ENCODE results near the gene CDKAL1. TPM values are rescaled to one million over a fixed set of nuclear protein-coding genes. Genes with fewer than 3 reads are reported as not detected.

Gene CDKAL1
- total and polyA plus RNA-seq, 2 of the 8 experiments (the other 6 are each of a cell fraction or from before 2014, with no cell fraction given), result 8.4 to 24.6 TPM

DNA sequence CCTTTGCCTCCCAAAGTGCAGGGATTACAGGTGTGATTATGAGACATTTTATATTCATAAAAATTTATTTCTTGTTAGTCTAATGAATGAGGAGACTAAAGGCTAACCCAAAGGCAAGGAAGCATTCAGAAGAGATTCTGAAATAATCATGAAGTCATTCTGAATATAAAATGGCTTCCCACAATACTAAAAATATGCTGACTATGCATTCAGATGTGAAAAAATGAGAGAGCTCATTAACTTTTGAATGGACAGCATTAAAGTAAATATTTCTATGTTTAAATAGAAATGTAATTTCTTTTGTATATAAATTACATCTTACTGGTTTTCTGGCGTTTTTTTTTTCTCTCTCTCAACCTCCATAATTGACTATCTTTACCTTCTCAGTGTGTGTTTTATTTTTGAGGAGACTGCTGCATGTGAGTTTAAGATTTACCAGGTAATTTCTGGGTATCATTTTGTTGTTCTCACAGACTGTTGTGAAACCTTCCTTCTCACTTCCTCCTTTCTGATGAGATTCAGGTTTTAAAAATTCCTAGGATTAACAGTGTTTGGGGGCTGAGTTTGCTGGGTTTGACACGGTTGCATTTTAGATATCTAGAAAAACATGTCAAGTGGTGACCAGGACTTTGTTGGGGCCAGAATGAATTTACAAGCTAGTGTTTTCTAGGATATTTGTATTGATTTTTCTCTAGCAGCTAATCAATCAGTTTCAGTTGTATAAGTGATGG lies 316.6 kb downstream of the CDKAL1 start:
- H2BK120ac ChIP-seq (replicated peaks; ENCODE audit: low read depth, low read length), result no peak overlapping the region
- no peak overlapping the region for H2AK5ac ChIP-seq (ENCODE audit: low read depth, low read length)
- no peaks in the 10 kb centered on the region for H3K79me2 ChIP-seq (ENCODE audit: control insufficient read depth in 1 of 2, insufficient read depth in 2 of 2, low read length in 2 of 2)
- WGBS, 2 experiments (ENCODE audit: extremely low coverage in 1 of 2, insufficient coverage in 1 of 2, insufficient read length in 1 of 2, insufficient replicate concordance in 2 of 2, low coverage in 1 of 2, low lambda C conversion rate in 2 of 2, missing lambda C conversion rate in 1 of 2), result 85% methylated on average over 2 of the region's 2 CpGs; no CpG with 5 or more reads in 1 of the 2 experiments
- H4K91ac ChIP-seq (replicated peaks; ENCODE audit: insufficient read length, low read length), result no peak overlapping the region
- no peak overlapping the region for H4K5ac ChIP-seq (ENCODE audit: insufficient read length, low read depth, low read length)
- no peak overlapping the region for H3K4ac ChIP-seq (replicated peaks; ENCODE audit: insufficient read length, low read depth, low read length)
- H4K20me1 ChIP-seq (replicated peaks in 1 of 2; ENCODE audit: control insufficient read depth in 1 of 2, insufficient read depth in 2 of 2, low read length in 2 of 2), result no peaks in the 10 kb centered on the region
- H3K56ac ChIP-seq (replicated peaks; ENCODE audit: insufficient read length, low read depth, low read length), result no peak overlapping the region
- peak; percentile 92 for TF ChIP-seq MAFK (IDR thresholded peaks at IDR 0.05; ENCODE audit: low read depth, low read length)
- no peak for TF ChIP-seq HDAC2 (IDR thresholded peaks at IDR 0.05; ENCODE audit: borderline replicate concordance in 1 of 2, low read depth in 2 of 2, low read length in 2 of 2)
- H4K8ac ChIP-seq (ENCODE audit: extremely low read depth, insufficient read depth, low read length), result no peak overlapping the region
- H2BK12ac ChIP-seq (ENCODE audit: low read depth, low read length), result no peak overlapping the region
- H3K4me2 ChIP-seq (ENCODE audit: insufficient read depth in 1 of 2, low read depth in 2 of 2, low read length in 2 of 2), result no peak overlapping the region
- FAIRE-seq (no peak), DNase-seq (ENCODE audit: low read depth in 1 of 2, low spot score in 2 of 2) (no peak)
- ChIA-PET CTCF (ENCODE audit: partially characterized antibody) (no interaction called here), POLR2A (ENCODE audit: partially characterized antibody) (no interaction called here)
- no peaks in the 10 kb centered on the region for H3K23me2 ChIP-seq (ENCODE audit: low read depth, low read length)
- no peaks in the 10 kb centered on the region for H3K9me3 ChIP-seq (ENCODE audit: insufficient read depth in 2 of 2, low read depth in 1 of 2, low read length in 1 of 2)
- H2BK20ac ChIP-seq (ENCODE audit: low read length), result no peak overlapping the region
- no peaks in the 10 kb centered on the region for H3K36me3 ChIP-seq (ENCODE audit: control insufficient read depth in 2 of 4, insufficient read depth in 4 of 4, low read length in 3 of 4)
- no peak overlapping the region for H3K9ac ChIP-seq (replicated peaks in 1 of 4; ENCODE audit: extremely low read depth in 1 of 4, low read depth in 3 of 4, low read length in 3 of 4)
- no peak overlapping the region for H3K23ac ChIP-seq (ENCODE audit: insufficient read length)
- H2BK5ac ChIP-seq (ENCODE audit: low read depth, low read length), result no peak overlapping the region
- no peak overlapping the region for H3K27ac ChIP-seq (ENCODE audit: low read depth, low read length)
- H3K18ac ChIP-seq (ENCODE audit: extremely low read depth, low read length), result no peak overlapping the region
- H3K14ac ChIP-seq (ENCODE audit: insufficient read length), result no peak overlapping the region
- H3K4me1 ChIP-seq (replicated peaks in 1 of 4; ENCODE audit: control insufficient read depth in 3 of 4, insufficient read depth in 4 of 4, low read length in 3 of 4), result peaks cover 0 to 3% (median 0%) of the 10 kb centered on the region in 4 experiments; a peak in 1 of 7 replicates
- H2BK15ac ChIP-seq (ENCODE audit: low read length), result no peak overlapping the region
- H3K4me3 ChIP-seq (ENCODE audit: extremely low read depth in 1 of 4, insufficient read depth in 2 of 4, low read depth in 3 of 4, low read length in 4 of 4), result no peak overlapping the region
- no peaks in the 10 kb centered on the region for H3K27me3 ChIP-seq (replicated peaks in 1 of 4; ENCODE audit: control insufficient read depth in 3 of 4, extremely low read depth in 1 of 4, insufficient read depth in 3 of 4, low read length in 3 of 4)
- H2AFZ ChIP-seq (ENCODE audit: low read length), result no peak overlapping the region
- no peaks in the 10 kb centered on the region for H3K79me1 ChIP-seq (ENCODE audit: low read depth, low read length)

Data from H1 (cell line).